A549 (cell line): ENCODE data around the gene LGR5.

ENCODE experiments used
- CBX8 ChIP-seq: fragments of 200-600 bp; sonication (generic); IDR thresholded peaks from 2 replicates; pipeline ENCODE4 v1.6.1; 2016
- CTCF ChIP-seq: fragments of >200 bp; sonication (Bioruptor Twin); formaldehyde crosslinking; IDR thresholded peaks from 3 replicates; pipeline ENCODE4 v1.5.1; 2016
- HDAC2 ChIP-seq: fragments of 200-600 bp; sonication (generic); IDR thresholded peaks from 2 replicates; pipeline ENCODE4 v1.6.1; 2016
- SREBF2 ChIP-seq: fragments of 450-650 bp; IDR thresholded peaks from 2 replicates; pipeline ENCODE4 v1.6.1; 2014; ENCODE audit warnings: mild to moderate bottlenecking, moderate library complexity

- no peak for TF ChIP-seq HDAC2
- no peak for TF ChIP-seq CBX8
- TF ChIP-seq CTCF, result no peak
- TF ChIP-seq SREBF2, result no peak
These were observed 28.8 kb upstream of the LGR5 start for GRCh38 chr12:71410844-71411243.
